Hepatocyte (in vitro differentiated cells): ENCODE measurements around the gene TLR9. TPM values are rescaled to one million over a fixed set of nuclear protein-coding genes. Genes with fewer than 3 reads are reported as not detected.

Experiments
- DNase-seq: peaks from one replicate; pipeline ENCODE4 v3.0.0-alpha.2; 2016; ENCODE audit warnings: low spot score
- H2AFZ ChIP-seq: fragments of 200-600 bp; sonication (generic); 2 replicates; pipeline ENCODE4 v1.6.0; 2016; ENCODE audit warnings: antibody characterized with exemption, mild to moderate bottlenecking
- H3K27ac ChIP-seq: fragments of 200-600 bp; sonication (generic); 2 replicates; pipeline ENCODE4 v1.5.1; 2016; ENCODE audit warnings: mild to moderate bottlenecking
- H3K27me3 ChIP-seq: fragments of 200-600 bp; sonication (generic); 2 replicates; pipeline ENCODE4 v1.6.1; 2016
- H3K36me3 ChIP-seq: fragments of 200-600 bp; sonication (generic); replicated peaks from 2 replicates; pipeline ENCODE4 v1.5.1; 2016; ENCODE audit warnings: low read depth; ENCODE audit not compliant: insufficient read depth
- H3K4me1 ChIP-seq: fragments of 200-600 bp; sonication (generic); 2 replicates; pipeline ENCODE4 v1.5.1; 2016; ENCODE audit warnings: mild to moderate bottlenecking, moderate library complexity; ENCODE audit not compliant: insufficient read depth
- H3K4me2 ChIP-seq: fragments of 200-600 bp; sonication (generic); 2 replicates; pipeline ENCODE4 v1.6.0; 2016
- H3K4me3 ChIP-seq: fragments of 200-600 bp; sonication (generic); 2 replicates; pipeline ENCODE4 v1.5.1; 2016; ENCODE audit warnings: mild to moderate bottlenecking
- H3K79me2 ChIP-seq: fragments of 200-600 bp; sonication (generic); 2 replicates; pipeline ENCODE4 v1.6.0; 2017; ENCODE audit warnings: mild to moderate bottlenecking
- H3K9me2 ChIP-seq: fragments of 200-600 bp; sonication (generic); replicated peaks from 2 replicates; pipeline ENCODE4 v1.6.0; 2017; ENCODE audit warnings: mild to moderate bottlenecking; ENCODE audit not compliant: insufficient read depth
- H3K9me3 ChIP-seq: fragments of 200-600 bp; sonication (generic); 2 replicates; pipeline ENCODE4 v1.5.1; 2016; ENCODE audit warnings: low read depth, mild to moderate bottlenecking
- H4K20me1 ChIP-seq: fragments of 200-600 bp; sonication (generic); 2 replicates; pipeline ENCODE4 v1.6.0; 2016; ENCODE audit warnings: mild to moderate bottlenecking; ENCODE audit not compliant: insufficient read depth, poor library complexity, severe bottlenecking
- EZH2 ChIP-seq: fragments of 200-600 bp; sonication (generic); IDR thresholded peaks from 2 replicates; pipeline ENCODE4 v1.6.1; 2016; ENCODE audit warnings: antibody characterized with exemption, mild to moderate bottlenecking, borderline replicate concordance
- EZH2phosphoT487 ChIP-seq: fragments of 200-600 bp; sonication (generic); IDR thresholded peaks from one replicate; pipeline ENCODE4 v1.6.1; 2018; ENCODE audit warnings: antibody characterized with exemption, mild to moderate bottlenecking, low read depth, moderate library complexity; ENCODE audit not compliant: unreplicated experiment, severe bottlenecking
- WGBS: methylation state at CpG from one replicate; pipeline ENCODE4 v1.1.6; 2016; ENCODE audit warnings: low lambda C conversion rate; ENCODE audit errors: missing lambda C conversion rate; 5-methylcytosine and 5-hydroxymethylcytosine counted together
- polyA plus RNA-seq: library from polyadenylated mRNA; unstranded; fragments of >200 nt; fragmentation: Nextera tagmentation; extraction: Ambion mirVana; gene quantifications from 2 replicates; pipeline ENCODE4 v1.2.1, GENCODE V29; 2016
- total RNA-seq: library from RNA; depleted of rRNA; stranded (reverse); fragments of >200 nt; gene quantifications from 2 replicates; pipeline ENCODE4 v1.2.3, GENCODE V29; 2014
- TF ChIP-seq, protein P1 (sequence below): fragments of 200-600 bp; sonication (generic); IDR thresholded peaks from 2 replicates; pipeline ENCODE4 v1.5.1; 2016; ENCODE audit warnings: antibody characterized with exemption, mild to moderate bottlenecking; ENCODE audit not compliant: poor library complexity

TLR9 gene
- total and polyA plus RNA-seq, 2 experiments from 2014 or later: not detected

- H3K4me3 ChIP-seq: no peak overlapping the region
- no peaks in the 10 kb centered on the region for H3K9me2 ChIP-seq
- no peaks in the 10 kb centered on the region for H3K27me3 ChIP-seq
- no peaks in the 10 kb centered on the region for H3K9me3 ChIP-seq
- WGBS: 91% methylated on average over 8 of the region's 8 CpGs
- H3K27ac ChIP-seq: no peak overlapping the region
- no peaks in the 10 kb centered on the region for H3K79me2 ChIP-seq
- H3K4me2 ChIP-seq: no peak overlapping the region
- TF ChIP-seq EZH2phosphoT487: no peak
- TF ChIP-seq, protein P1, sequence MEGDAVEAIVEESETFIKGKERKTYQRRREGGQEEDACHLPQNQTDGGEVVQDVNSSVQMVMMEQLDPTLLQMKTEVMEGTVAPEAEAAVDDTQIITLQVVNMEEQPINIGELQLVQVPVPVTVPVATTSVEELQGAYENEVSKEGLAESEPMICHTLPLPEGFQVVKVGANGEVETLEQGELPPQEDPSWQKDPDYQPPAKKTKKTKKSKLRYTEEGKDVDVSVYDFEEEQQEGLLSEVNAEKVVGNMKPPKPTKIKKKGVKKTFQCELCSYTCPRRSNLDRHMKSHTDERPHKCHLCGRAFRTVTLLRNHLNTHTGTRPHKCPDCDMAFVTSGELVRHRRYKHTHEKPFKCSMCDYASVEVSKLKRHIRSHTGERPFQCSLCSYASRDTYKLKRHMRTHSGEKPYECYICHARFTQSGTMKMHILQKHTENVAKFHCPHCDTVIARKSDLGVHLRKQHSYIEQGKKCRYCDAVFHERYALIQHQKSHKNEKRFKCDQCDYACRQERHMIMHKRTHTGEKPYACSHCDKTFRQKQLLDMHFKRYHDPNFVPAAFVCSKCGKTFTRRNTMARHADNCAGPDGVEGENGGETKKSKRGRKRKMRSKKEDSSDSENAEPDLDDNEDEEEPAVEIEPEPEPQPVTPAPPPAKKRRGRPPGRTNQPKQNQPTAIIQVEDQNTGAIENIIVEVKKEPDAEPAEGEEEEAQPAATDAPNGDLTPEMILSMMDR: no peak
- TF ChIP-seq EZH2: no peak
- DNase-seq: no peak
- H3K36me3 ChIP-seq: no peaks in the 10 kb centered on the region
- H2AFZ ChIP-seq: no peak overlapping the region
- H4K20me1 ChIP-seq: no peaks in the 10 kb centered on the region
- peaks cover under 1% of the 10 kb centered on the region for H3K4me1 ChIP-seq
Observed at GRCh38 chr3:52176180-52176752, 49.2 kb downstream of the TLR9 start.

DNA sequence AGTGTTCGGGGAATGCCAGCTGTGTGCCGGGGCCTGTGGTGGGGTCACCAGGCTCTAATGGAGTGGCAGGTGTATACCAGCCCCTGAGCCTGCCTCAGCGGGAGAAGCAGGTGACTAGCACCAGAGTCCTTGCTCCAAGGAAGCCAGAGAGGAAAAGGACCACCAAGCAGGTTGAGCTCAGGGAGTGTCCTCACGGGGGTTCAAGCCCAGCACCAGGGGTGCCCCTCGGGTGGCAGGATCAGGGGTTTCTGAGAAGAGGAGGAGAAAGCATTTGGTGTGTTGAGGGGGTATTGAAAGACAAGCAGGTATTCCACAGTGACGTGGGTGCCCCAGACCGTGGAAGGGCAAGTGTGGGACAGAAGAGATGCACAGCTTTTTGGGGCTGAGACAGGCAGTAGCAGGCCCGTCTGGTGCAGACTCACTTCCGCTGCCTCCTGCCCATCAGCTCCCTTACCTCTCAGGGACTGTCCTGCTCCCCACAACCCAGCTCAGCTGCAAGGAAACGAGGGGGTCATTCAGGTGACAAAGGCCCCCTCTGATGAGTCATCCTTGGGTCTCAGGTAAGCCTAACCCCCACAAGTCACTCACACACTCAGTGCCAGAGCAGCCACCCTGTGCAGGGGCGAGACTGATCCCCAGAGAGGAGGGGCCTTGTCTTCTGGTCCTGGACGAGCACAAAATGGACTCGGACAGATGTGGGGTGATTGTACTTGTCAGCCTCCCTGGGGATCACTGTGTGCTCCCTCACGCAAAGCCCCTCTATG, 49.8 kb downstream of the TLR9 start:
- Histone ChIP-seq H3K27ac (no peak overlapping the region), H3K79me2 (no peaks in the 10 kb centered on the region), H4K20me1 (no peaks in the 10 kb centered on the region), H2AFZ (no peak overlapping the region), H3K4me2 (no peak overlapping the region), H3K4me1 (peaks cover 6% of the 10 kb centered on the region), H3K4me3 (no peak overlapping the region), H3K27me3 (no peaks in the 10 kb centered on the region), H3K36me3 (no peaks in the 10 kb centered on the region), H3K9me3 (no peaks in the 10 kb centered on the region), H3K9me2 (no peaks in the 10 kb centered on the region)
- no peak for TF ChIP-seq EZH2phosphoT487
- no peak for TF ChIP-seq EZH2
- TF ChIP-seq, protein P1: no peak
- WGBS: 87% methylated on average over 14 of the region's 14 CpGs
- DNase-seq: no peak

- Histone ChIP-seq H3K4me3 (no peak overlapping the region), H3K9me2 (no peaks in the 10 kb centered on the region), H2AFZ (no peak overlapping the region), H3K27ac (no peak overlapping the region), H3K79me2 (no peaks in the 10 kb centered on the region), H3K4me1 (peaks cover 6% of the 10 kb centered on the region), H3K27me3 (no peaks in the 10 kb centered on the region), H3K36me3 (no peaks in the 10 kb centered on the region), H3K4me2 (no peak overlapping the region), H4K20me1 (no peaks in the 10 kb centered on the region), H3K9me3 (no peaks in the 10 kb centered on the region)
- no peak for DNase-seq
- 93% methylated on average over 9 of the region's 9 CpGs for WGBS
- TF ChIP-seq EZH2phosphoT487: no peak
- TF ChIP-seq, protein P1: no peak
- TF ChIP-seq EZH2: no peak
Observed at GRCh38 chr3:52174896-52175295, 50.5 kb downstream of the TLR9 start.
